A673 (cell line): Measurements from ENCODE around the gene PTK7. TPM values are rescaled to one million over a fixed set of nuclear protein-coding genes. Genes with fewer than 3 reads are reported as not detected.

Experiments
- BruUV-seq: library from RNA; stranded (reverse); fragments of 400-500 nt; replicated peaks from 2 replicates; lab custom pipeline; 2021; lab: Mats Ljungman, UMichigan
- CTCF ChIA-PET: fragments of 300-600 bp; sonication (Branson Sonifier 250); formaldehyde crosslinking; loops from one replicate; lab custom pipeline; 2022; ENCODE audit warnings: antibody characterized with exemption; lab: Charles Lee
- POLR2A ChIA-PET: fragments of 300-600 bp; sonication (Branson Sonifier 250); formaldehyde crosslinking; loops from one replicate; lab custom pipeline; 2022; ENCODE audit warnings: antibody characterized with exemption; ENCODE audit not compliant: low non-redundant PET; lab: Charles Lee
- DNase-seq: peaks from one replicate; pipeline ENCODE4 v3.0.0-alpha.2; 2015; ENCODE audit warnings: low spot score
- H3K27ac ChIP-seq: fragments of 200-600 bp; sonication (generic); 2 replicates; pipeline ENCODE4 v1.5.1; 2016; ENCODE audit warnings: mixed run types, low read depth, mild to moderate bottlenecking, mixed read lengths, antibody characterized with exemption, low read length; ENCODE audit not compliant: poor library complexity, severe bottlenecking
- H3K27me3 ChIP-seq: fragments of 200-600 bp; sonication (generic); replicated peaks from 2 replicates; pipeline ENCODE4 v1.6.1; 2017; ENCODE audit warnings: mixed run types, low read depth, mild to moderate bottlenecking, mixed read lengths, antibody characterized with exemption, low read length; ENCODE audit not compliant: insufficient read depth, poor library complexity
- H3K36me3 ChIP-seq: fragments of 200-600 bp; sonication (generic); 2 replicates; pipeline ENCODE4 v1.6.1; 2016; ENCODE audit warnings: mixed run types, mild to moderate bottlenecking, mixed read lengths, antibody characterized with exemption, low read length; ENCODE audit not compliant: insufficient read depth, poor library complexity, severe bottlenecking
- H3K4me1 ChIP-seq: fragments of 200-600 bp; sonication (generic); 2 replicates; pipeline ENCODE4 v1.6.1; 2017; ENCODE audit warnings: mixed run types, mild to moderate bottlenecking, mixed read lengths, antibody characterized with exemption, low read length; ENCODE audit not compliant: insufficient read depth, poor library complexity, severe bottlenecking
- H3K4me3 ChIP-seq: fragments of 200-600 bp; sonication (generic); 2 replicates; pipeline ENCODE4 v1.5.1; 2016; ENCODE audit warnings: low read depth, mixed run types, mild to moderate bottlenecking, mixed read lengths, low read length; ENCODE audit not compliant: poor library complexity, severe bottlenecking
- H3K9me3 ChIP-seq: fragments of 200-600 bp; sonication (generic); 2 replicates; pipeline ENCODE4 v1.6.1; 2016; ENCODE audit warnings: mixed run types, low read depth, mild to moderate bottlenecking, mixed read lengths, antibody characterized with exemption, low read length; ENCODE audit not compliant: poor library complexity, severe bottlenecking
- EZH2 ChIP-seq: fragments of 200-600 bp; sonication (generic); IDR thresholded peaks from 2 replicates; pipeline ENCODE4 v1.6.1; 2017; ENCODE audit warnings: borderline replicate concordance, low read depth, mild to moderate bottlenecking, mixed read lengths, antibody characterized with exemption, low read length; ENCODE audit not compliant: poor library complexity, severe bottlenecking
- intact Hi-C: fragments of 100-400 bp; cut with micrococcal nuclease; formaldehyde crosslinking; loops from one replicate; pipeline ENCODE4 v1.10.0; 2022; ENCODE audit not compliant: unreplicated experiment
- total RNA-seq: library from RNA; stranded (reverse); gene quantifications from 2 replicates; pipeline ENCODE4 v1.2.3, GENCODE V29; 2021
- TF ChIP-seq, protein P1 (sequence below): fragments of 300-800, 200-600 bp; sonication (generic); conservative IDR thresholded peaks from 2 replicates; pipeline ENCODE4 v1.5.1; 2017; ENCODE audit warnings: low read depth, mild to moderate bottlenecking, antibody characterized with exemption, low read length, moderate library complexity, mixed read lengths

PTK7 gene
- total RNA-seq, 1 experiment from 2014 or later: 84.5 TPM

DNA sequence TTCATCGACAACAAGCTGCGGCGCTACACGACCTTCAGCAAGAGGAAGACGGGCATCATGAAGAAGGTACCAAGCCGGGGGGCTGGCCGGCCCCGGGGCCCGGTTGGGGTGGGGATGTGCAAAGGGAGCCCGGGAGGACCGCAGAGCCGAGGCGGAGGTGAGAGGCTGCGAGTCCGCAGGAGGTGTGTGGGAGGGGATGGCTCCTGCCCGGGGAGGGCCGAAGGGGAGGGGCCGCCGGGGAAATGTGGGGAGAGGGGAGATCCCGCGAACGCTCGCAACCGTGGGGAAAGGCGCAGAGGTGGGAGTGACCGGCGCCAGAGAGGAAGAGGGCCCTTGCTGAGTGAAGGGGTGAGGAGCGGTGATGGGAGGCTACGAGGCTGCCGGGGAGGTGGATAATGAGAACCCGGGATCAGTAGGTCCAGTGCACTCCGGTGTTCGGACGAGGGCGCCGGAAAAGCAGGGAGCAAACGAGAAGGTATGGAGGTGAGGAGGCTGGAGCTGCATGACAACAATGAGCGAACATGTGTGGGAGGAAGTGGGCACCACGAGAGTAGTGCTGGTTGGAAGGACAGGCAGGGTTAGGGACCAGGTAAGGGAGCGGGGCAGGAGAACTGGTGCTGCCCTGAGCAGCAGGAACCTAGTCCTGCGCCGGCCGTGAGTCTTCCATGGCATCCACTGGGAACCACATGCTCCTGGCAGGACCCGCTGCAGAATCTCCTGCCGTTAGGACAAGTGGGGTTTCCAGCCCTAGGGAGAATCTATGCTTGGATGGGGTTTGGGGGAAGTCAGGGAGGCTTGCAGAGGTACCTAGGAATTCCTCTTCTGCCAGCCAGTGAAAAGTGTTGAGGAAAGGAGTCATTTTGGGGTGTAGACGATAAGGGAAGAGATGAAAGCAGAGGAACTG, 96.2 kb downstream of the PTK7 start:
- peaks cover 27% of the 10 kb centered on the region for H3K4me1 ChIP-seq
- ChIA-PET CTCF (interaction anchor here (0.6 kb wide), 1 partner anchor 333 kb away, joined by 3 read pairs; no protein-coding TSS in a partner anchor), POLR2A (no interaction called here)
- intact Hi-C loops: loop anchor here (5.0 kb wide), 1 partner anchor 195 kb away; the partner anchor contains the start of gene ZNF318
- H3K36me3 ChIP-seq: peaks cover 26% of the 10 kb centered on the region
- TF ChIP-seq, protein P1, sequence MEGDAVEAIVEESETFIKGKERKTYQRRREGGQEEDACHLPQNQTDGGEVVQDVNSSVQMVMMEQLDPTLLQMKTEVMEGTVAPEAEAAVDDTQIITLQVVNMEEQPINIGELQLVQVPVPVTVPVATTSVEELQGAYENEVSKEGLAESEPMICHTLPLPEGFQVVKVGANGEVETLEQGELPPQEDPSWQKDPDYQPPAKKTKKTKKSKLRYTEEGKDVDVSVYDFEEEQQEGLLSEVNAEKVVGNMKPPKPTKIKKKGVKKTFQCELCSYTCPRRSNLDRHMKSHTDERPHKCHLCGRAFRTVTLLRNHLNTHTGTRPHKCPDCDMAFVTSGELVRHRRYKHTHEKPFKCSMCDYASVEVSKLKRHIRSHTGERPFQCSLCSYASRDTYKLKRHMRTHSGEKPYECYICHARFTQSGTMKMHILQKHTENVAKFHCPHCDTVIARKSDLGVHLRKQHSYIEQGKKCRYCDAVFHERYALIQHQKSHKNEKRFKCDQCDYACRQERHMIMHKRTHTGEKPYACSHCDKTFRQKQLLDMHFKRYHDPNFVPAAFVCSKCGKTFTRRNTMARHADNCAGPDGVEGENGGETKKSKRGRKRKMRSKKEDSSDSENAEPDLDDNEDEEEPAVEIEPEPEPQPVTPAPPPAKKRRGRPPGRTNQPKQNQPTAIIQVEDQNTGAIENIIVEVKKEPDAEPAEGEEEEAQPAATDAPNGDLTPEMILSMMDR: no peak
- TF ChIP-seq EZH2: no peak
- H3K4me3 ChIP-seq: peak overlapping the region; percentile 88
- H3K27ac ChIP-seq: peak overlapping the region; percentile 94
- no peaks in the 10 kb centered on the region for H3K27me3 ChIP-seq
- H3K9me3 ChIP-seq: no peaks in the 10 kb centered on the region
- peak; percentile 41 for DNase-seq
- no TSS peak for BruUV-seq

DNA sequence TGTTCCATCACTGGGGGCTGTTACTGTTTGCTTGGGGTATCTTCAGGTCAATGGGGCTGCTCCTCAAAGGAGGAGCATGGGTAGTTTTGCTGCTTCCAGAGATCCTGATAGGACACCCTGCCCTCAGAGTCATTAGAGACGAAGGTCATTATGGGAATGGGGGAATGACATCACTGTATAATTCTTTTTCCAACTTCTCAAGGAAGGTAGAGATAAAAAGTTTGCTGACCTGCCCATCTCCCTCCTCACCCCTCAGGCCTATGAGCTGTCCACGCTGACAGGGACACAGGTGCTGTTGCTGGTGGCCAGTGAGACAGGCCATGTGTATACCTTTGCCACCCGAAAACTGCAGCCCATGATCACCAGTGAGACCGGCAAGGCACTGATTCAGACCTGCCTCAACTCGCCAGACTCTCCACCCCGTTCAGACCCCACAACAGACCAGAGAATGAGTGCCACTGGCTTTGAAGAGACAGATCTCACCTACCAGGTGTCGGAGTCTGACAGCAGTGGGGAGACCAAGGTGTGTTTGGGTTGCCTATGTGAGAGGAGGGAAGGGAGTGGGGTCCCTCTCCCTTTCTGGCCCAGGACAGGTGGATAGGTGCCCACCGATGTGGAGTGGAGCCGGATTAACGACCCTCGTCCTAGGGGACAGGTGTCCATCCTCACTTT, 97.6 kb downstream of the PTK7 start:
- intact Hi-C loops: loop anchor here (5.0 kb wide), 1 partner anchor 194 kb away; the partner anchor contains the start of gene ZNF318
- Histone ChIP-seq H3K27ac (peak overlapping the region; percentile 94), H3K27me3 (no peaks in the 10 kb centered on the region), H3K36me3 (peaks cover 34% of the 10 kb centered on the region), H3K4me1 (peaks cover 27% of the 10 kb centered on the region), H3K4me3 (peak overlapping the region; percentile 88), H3K9me3 (no peaks in the 10 kb centered on the region)
- CTCF ChIA-PET: no interaction called here
- no TSS peak for BruUV-seq
- DNase-seq: no peak
- POLR2A ChIA-PET: interaction anchor here (0.5 to 0.7 kb wide), 2 partner anchors 296 to 337 kb away, joined by 3 read pairs; partner anchors contain the start of gene LRRC73
- TF ChIP-seq, protein P1: no peak
- no peak for TF ChIP-seq EZH2
